ENCODE results near the gene COL18A1.

- TF ChIP-seq, protein P1, sequence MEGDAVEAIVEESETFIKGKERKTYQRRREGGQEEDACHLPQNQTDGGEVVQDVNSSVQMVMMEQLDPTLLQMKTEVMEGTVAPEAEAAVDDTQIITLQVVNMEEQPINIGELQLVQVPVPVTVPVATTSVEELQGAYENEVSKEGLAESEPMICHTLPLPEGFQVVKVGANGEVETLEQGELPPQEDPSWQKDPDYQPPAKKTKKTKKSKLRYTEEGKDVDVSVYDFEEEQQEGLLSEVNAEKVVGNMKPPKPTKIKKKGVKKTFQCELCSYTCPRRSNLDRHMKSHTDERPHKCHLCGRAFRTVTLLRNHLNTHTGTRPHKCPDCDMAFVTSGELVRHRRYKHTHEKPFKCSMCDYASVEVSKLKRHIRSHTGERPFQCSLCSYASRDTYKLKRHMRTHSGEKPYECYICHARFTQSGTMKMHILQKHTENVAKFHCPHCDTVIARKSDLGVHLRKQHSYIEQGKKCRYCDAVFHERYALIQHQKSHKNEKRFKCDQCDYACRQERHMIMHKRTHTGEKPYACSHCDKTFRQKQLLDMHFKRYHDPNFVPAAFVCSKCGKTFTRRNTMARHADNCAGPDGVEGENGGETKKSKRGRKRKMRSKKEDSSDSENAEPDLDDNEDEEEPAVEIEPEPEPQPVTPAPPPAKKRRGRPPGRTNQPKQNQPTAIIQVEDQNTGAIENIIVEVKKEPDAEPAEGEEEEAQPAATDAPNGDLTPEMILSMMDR (IDR thresholded peaks at IDR 0.05), result no peak
- no peak for TF ChIP-seq POLR2AphosphoS5 (IDR thresholded peaks at IDR 0.05)
- no peak for TF ChIP-seq POLR2A (IDR thresholded peaks at IDR 0.05; ENCODE audit: low read depth)
Observed at GRCh38 chr21:45417951-45418300, 13.0 kb downstream of the COL18A1 start.
